Left renal pelvis (tissue), 4 donors: ENCODE results near the gene AKAP8L. TPM values are rescaled to one million over a fixed set of nuclear protein-coding genes. Genes with fewer than 3 reads are reported as not detected.

Source experiments
- DNase-seq, 4 donors: peaks; one replicate each; pipeline ENCODE4 v3.0.0-alpha.2; 2013; ENCODE audit warnings: low read depth in 4 of 4, low spot score in 3 of 4
- polyA plus RNA-seq, 4 donors: library from polyadenylated mRNA; unstranded; fragments of 120-200 nt; gene quantifications; one replicate each; pipeline ENCODE4 v1.2.1, GENCODE V29; 2013; ENCODE audit not compliant: insufficient read length in 4 of 4

AKAP8L gene
- polyA plus RNA-seq, 4 donors = 83.5 to 126 (median 113) TPM

GRCh38 chr19:15449620-15450527 is 31.1 kb upstream of the AKAP8L start, which contains the start of gene WIZ:
TSS of gene WIZ (minus strand) at chr19:15449956. CDS start at chr19:15448307, 1,649 bp downstream.
- DNase-seq = peak in 3 of 4 donors; percentile 27 to 56 (median 33)

GRCh38 chr19:15448778-15449619 is 30.2 kb upstream of the AKAP8L start:
- DNase-seq = no peak

GRCh38 chr19:15448044-15448777 is 29.4 kb upstream of the AKAP8L start:
- no peak for DNase-seq

GRCh38 chr19:15447057-15447456 is 28.3 kb upstream of the AKAP8L start:
- DNase-seq = no peak

- no peak for DNase-seq
These were observed 27.1 kb upstream of the AKAP8L start for GRCh38 chr19:15445807-15446376.

GRCh38 chr19:15445227-15445605 is 26.4 kb upstream of the AKAP8L start:
- no peak for DNase-seq

GRCh38 chr19:15444505-15445226 is 25.9 kb upstream of the AKAP8L start:
- DNase-seq = no peak

- DNase-seq = no peak
These were observed 25.1 kb upstream of the AKAP8L start for GRCh38 chr19:15443838-15444237.

GRCh38 chr19:15443325-15443724 is 24.5 kb upstream of the AKAP8L start:
- DNase-seq = no peak

GRCh38 chr19:15442142-15442920 is 23.5 kb upstream of the AKAP8L start:
- no peak for DNase-seq

- no peak for DNase-seq
These were observed 22.5 kb upstream of the AKAP8L start for GRCh38 chr19:15441317-15441716.

GRCh38 chr19:15439821-15440641 is 21.2 kb upstream of the AKAP8L start:
- DNase-seq = no peak

- DNase-seq = no peak
These were observed 20.5 kb upstream of the AKAP8L start for GRCh38 chr19:15439078-15439799.

- no peak for DNase-seq
These were observed 19.8 kb upstream of the AKAP8L start for GRCh38 chr19:15438577-15438976.

- no peak for DNase-seq
These were observed 19.3 kb upstream of the AKAP8L start for GRCh38 chr19:15438124-15438496.

- DNase-seq = no peak
These were observed 18.8 kb upstream of the AKAP8L start for GRCh38 chr19:15437355-15438123.

GRCh38 chr19:15436826-15437110 is 18.0 kb upstream of the AKAP8L start:
- no peak for DNase-seq
